ENCODE results near the gene CDH23.

The CDH23 gene

DNA sequence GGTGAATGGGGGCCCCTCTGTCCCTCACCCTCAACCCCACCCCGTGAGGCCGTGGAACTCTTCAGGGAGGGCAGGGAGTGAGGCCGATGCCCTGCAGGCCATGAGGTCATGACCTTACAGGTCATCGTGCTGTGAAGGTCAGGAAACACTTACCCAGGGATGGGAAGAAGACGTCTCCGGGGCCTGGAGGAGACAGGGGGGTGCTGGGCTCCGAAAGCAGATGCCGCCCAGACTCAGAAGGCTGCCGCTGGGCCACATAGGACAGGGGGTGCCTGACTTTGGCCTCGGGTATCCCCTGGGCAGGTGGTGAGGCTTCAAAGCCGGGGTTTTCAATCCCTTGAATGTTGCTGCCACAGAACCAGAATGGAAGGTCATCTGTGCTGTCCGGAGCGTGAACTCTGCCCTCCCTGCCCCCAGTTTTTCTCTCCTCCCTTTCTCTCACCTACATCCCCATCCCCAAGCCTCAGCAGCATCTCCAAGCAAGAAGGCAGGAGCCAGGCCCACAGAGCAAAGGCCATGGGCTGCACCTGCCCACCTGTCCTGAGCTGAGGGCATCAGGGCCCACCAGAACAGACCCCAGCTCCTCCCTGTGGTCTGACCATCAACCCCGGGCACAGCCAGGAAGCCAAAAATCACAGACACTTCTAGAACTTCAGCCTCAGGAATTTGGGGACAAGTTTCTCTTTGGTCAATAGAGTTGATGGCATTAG is 354.9 kb downstream of the CDH23 start:
- TF ChIP-seq TAF1 (IDR thresholded peaks at IDR 0.05; ENCODE audit: borderline replicate concordance, insufficient read depth, low read length) (no peak), SIN3A (IDR thresholded peaks at IDR 0.05; ENCODE audit: borderline replicate concordance, insufficient read depth, low read length) (no peak), FOXP2 (optimal IDR thresholded peaks at IDR 0.05; ENCODE audit: borderline replicate concordance, extremely low read depth, extremely low read length, insufficient read depth) (no peak), POLR2AphosphoS5 (IDR thresholded peaks at IDR 0.05; ENCODE audit: low read depth, low read length) (no peak)
- TF ChIP-seq, protein P1, sequence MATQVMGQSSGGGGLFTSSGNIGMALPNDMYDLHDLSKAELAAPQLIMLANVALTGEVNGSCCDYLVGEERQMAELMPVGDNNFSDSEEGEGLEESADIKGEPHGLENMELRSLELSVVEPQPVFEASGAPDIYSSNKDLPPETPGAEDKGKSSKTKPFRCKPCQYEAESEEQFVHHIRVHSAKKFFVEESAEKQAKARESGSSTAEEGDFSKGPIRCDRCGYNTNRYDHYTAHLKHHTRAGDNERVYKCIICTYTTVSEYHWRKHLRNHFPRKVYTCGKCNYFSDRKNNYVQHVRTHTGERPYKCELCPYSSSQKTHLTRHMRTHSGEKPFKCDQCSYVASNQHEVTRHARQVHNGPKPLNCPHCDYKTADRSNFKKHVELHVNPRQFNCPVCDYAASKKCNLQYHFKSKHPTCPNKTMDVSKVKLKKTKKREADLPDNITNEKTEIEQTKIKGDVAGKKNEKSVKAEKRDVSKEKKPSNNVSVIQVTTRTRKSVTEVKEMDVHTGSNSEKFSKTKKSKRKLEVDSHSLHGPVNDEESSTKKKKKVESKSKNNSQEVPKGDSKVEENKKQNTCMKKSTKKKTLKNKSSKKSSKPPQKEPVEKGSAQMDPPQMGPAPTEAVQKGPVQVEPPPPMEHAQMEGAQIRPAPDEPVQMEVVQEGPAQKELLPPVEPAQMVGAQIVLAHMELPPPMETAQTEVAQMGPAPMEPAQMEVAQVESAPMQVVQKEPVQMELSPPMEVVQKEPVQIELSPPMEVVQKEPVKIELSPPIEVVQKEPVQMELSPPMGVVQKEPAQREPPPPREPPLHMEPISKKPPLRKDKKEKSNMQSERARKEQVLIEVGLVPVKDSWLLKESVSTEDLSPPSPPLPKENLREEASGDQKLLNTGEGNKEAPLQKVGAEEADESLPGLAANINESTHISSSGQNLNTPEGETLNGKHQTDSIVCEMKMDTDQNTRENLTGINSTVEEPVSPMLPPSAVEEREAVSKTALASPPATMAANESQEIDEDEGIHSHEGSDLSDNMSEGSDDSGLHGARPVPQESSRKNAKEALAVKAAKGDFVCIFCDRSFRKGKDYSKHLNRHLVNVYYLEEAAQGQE (IDR thresholded peaks at IDR 0.05; ENCODE audit: insufficient read depth in 1 of 2, low read depth in 2 of 2, low read length in 2 of 2) = no peak

DNA sequence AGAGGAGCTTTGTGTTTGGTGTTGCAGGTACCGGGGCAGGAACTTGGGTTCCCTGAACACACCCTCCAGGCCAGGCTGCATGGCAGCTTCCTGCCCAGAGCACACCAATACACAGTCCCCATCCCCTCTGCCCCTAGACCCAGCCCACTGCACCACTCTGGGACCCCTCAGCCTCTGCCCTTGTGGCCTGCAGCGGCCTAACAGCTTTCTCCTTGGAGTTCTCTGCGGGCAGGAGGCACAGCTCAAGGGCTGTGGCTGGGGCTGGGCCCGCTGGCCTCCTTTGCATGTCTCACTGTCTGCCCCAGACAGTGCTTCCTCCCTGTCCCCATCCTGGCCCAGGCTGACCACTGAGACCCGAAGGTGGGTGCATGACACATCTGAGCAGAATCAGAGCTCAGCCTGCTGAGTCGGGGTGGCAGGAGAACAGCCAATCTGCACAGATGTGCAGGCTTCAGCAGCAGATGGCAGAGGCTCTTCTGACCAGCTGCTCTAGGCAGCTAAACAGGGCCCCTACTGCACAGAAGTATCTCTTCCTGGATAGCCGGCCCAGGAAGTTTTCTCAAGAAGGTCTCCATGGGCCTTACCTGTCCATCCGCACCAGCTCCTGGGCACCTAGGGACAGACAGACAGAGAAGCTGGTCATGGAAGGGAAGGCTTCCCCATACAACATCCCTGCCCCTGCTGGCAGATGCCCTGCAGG is 355.8 kb downstream of the CDH23 start:
- TF ChIP-seq POLR2AphosphoS5 (IDR thresholded peaks at IDR 0.05; ENCODE audit: low read depth, low read length) = no peak
- no peak for TF ChIP-seq SIN3A (IDR thresholded peaks at IDR 0.05; ENCODE audit: borderline replicate concordance, insufficient read depth, low read length)
- no peak for TF ChIP-seq TAF1 (IDR thresholded peaks at IDR 0.05; ENCODE audit: borderline replicate concordance, insufficient read depth, low read length)
- no peak for TF ChIP-seq FOXP2 (optimal IDR thresholded peaks at IDR 0.05; ENCODE audit: borderline replicate concordance, extremely low read depth, extremely low read length, insufficient read depth)
- TF ChIP-seq, protein P1 (IDR thresholded peaks at IDR 0.05; ENCODE audit: insufficient read depth in 1 of 2, low read depth in 2 of 2, low read length in 2 of 2) = no peak

DNA sequence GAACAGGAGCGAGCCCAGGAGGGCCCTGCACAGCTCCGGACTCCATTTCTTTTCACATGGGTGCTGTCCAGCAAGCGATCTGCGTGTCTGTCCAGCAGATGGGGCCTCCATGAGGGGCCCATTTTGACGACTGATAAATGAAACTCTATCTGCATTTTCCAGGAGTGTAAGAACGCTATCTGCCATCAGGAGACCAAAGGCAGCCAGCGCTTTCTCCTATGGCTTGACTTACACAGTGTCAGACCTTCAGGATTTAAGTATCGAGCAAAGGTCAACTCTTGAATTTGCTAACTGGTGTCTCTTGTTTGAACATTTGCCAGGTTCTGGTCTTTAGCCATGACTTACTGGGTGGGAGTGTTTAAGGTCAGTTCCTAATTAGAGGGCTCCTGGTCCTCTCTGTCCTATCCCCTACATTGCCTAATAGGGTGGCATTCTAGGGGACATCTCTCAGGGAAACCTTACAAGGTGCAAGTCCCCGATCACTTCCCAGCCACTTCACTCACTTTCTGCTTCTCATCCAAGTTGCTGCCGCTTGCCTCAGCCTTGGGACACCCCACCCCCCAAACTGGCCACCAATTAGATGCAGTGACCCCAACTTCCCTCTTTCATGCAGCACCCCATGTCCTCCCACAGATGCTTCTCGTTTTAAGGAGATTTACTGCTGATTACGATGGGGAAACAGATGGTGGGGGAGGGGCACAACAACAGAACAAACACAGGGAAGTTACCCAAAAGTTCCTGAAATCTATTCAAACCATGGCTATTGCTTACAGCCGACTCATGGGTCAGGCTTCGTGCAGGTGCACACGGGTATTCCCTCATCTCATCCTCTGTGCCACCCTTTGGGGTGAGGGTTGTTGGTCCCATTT is 356.6 kb downstream of the CDH23 start:
- no peak for TF ChIP-seq POLR2AphosphoS5 (IDR thresholded peaks at IDR 0.05; ENCODE audit: low read depth, low read length)
- TF ChIP-seq, protein P1 (IDR thresholded peaks at IDR 0.05; ENCODE audit: insufficient read depth in 1 of 2, low read depth in 2 of 2, low read length in 2 of 2) = peak; percentile 57 to 80; a peak in 3 of 4 replicates

DNA sequence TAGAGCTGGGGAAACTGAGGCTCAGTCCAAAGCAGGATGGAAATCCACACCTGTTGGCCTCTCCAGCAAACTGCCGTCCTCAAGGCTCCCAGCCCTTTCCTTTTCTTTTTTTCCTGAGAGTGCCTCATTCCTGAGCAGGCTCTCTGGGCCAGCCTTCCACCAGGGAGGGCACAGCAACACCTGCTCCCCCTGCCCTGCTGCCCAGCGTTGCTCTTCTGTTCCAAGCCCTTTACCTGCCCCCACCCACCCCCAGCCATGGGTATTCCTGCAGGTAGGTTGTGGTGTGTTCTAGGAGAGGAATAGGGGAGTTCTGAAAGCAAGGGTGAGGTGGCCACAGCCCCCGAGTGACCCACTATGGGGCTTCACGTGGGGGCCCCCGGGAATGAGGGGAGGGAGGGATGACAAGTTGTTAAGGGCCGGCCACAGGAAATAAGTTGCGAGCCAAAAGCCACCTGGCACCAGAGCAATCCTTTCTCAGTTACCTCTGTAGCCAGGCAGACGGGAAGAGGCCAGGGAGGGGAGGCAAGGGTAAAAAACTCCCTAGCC is 357.3 kb downstream of the CDH23 start:
- TF ChIP-seq SIN3A (IDR thresholded peaks at IDR 0.05; ENCODE audit: borderline replicate concordance, insufficient read depth, low read length) (no peak), TAF1 (IDR thresholded peaks at IDR 0.05; ENCODE audit: borderline replicate concordance, insufficient read depth, low read length) (no peak), FOXP2 (optimal IDR thresholded peaks at IDR 0.05; ENCODE audit: borderline replicate concordance, extremely low read depth, extremely low read length, insufficient read depth) (no peak)

DNA sequence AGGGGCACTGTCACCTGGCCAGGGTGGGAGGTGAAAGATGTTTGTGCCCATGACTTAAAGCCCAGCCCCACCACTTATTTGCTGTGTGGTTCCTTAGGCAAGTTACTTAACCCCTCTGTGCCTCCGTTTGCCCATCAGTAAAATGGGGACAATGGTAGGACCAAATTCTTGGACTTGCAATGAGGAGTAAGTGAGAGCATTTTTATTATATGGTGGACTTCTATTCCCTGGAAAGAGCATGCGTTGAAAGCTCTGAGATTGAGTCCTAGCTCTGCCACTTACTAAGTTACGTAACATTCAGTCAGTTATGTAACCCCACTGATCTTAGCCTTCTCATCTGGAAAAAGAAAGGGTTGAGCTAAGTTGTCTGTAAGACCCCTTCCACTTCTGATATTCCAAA is 357.8 kb downstream of the CDH23 start:
- TF ChIP-seq SIN3A (IDR thresholded peaks at IDR 0.05; ENCODE audit: borderline replicate concordance, insufficient read depth, low read length) (no peak), POLR2AphosphoS5 (IDR thresholded peaks at IDR 0.05; ENCODE audit: low read depth, low read length) (no peak), FOXP2 (optimal IDR thresholded peaks at IDR 0.05; ENCODE audit: borderline replicate concordance, extremely low read depth, extremely low read length, insufficient read depth) (no peak), TAF1 (IDR thresholded peaks at IDR 0.05; ENCODE audit: borderline replicate concordance, insufficient read depth, low read length) (no peak)
- TF ChIP-seq, protein P1 (IDR thresholded peaks at IDR 0.05; ENCODE audit: insufficient read depth in 1 of 2, low read depth in 2 of 2, low read length in 2 of 2) = no peak
